Keratinocyte (primary cell): ENCODE data around the gene STIM1.

ENCODE experiments used
- CTCF ChIP-seq, 3 experiments: IDR thresholded peaks in 1 of 3; conservative IDR thresholded peaks in 1 of 3; optimal IDR thresholded peaks in 1 of 3; 2 replicates in 2 of 3; 3 replicates in 1 of 3; pipeline versions ENCODE3 to v1.5.1; 2011; ENCODE audit warnings: low read length in 3 of 3, mild to moderate bottlenecking in 3 of 3, moderate library complexity in 2 of 3, control low read depth in 1 of 3, inconsistent platforms in 1 of 3; ENCODE audit not compliant: insufficient read depth in 2 of 3; ENCODE audit errors: extremely low read depth in 1 of 3
- EZH2 ChIP-seq: IDR thresholded peaks from one replicate; pipeline ENCODE4 v1.6.1; 2012; ENCODE audit warnings: inconsistent platforms, mild to moderate bottlenecking, low read length, moderate library complexity

- TF ChIP-seq EZH2 (no peak), CTCF (optimal IDR thresholded peaks at IDR 0.05 in 1 of 3, IDR thresholded peaks at IDR 0.05 in 1 of 3, conservative IDR thresholded peaks at IDR 0.05 in 1 of 3; ENCODE audit: extremely low read depth in 1 of 3, insufficient read depth in 2 of 3, low read length in 3 of 3) (no peak)
These were observed 2.0 kb upstream of the STIM1 start for GRCh38 chr11:3853545-3853842.
